Activated CD8-positive, alpha-beta T cell treated with anti-CD3 and anti-CD28 coated beads for 36 hours (primary cell): ENCODE data around the gene PSMD8. TPM values are rescaled to one million over a fixed set of nuclear protein-coding genes. Genes with fewer than 3 reads are reported as not detected.
A peak's percentile ranks its signal among the peaks of the same experiment; 100 is the strongest.
"Not testable (repeated sequence)": the region's sequence is repeated elsewhere in the genome, so short reads cannot be mapped to it uniquely, and the experiment has no call there.

Experiments
- ATAC-seq: fragments of 200-7000 bp; cut with Tn5 transposase; one replicate; pipeline ENCODE4 v1.10.0; 2021; ENCODE audit warnings: mild to moderate bottlenecking, moderate library complexity
- CTCF ChIA-PET: fragments of 350-600 bp; sonication (Branson Sonifier 250); formaldehyde crosslinking; loops from one replicate; lab custom pipeline; 2021; ENCODE audit warnings: antibody characterized with exemption; lab: Charles Lee
- POLR2A ChIA-PET: fragments of 350-600 bp; sonication (Branson Sonifier 250); formaldehyde crosslinking; loops from one replicate; lab custom pipeline; 2021; ENCODE audit warnings: antibody characterized with exemption; lab: Charles Lee
- DNase-seq: peaks from one replicate; pipeline ENCODE4 v3.0.0-alpha.2; 2020
- H3K27ac Mint-ChIP-seq: one replicate; pipeline ENCODE4 v1.8.0; 2021; ENCODE audit warnings: mild to moderate bottlenecking, mixed read lengths
- H3K27me3 Mint-ChIP-seq: one replicate; pipeline ENCODE4 v1.8.0; 2021; ENCODE audit warnings: mixed read lengths
- H3K36me3 Mint-ChIP-seq: one replicate; pipeline ENCODE4 v1.8.0; 2021; ENCODE audit warnings: low read depth, mixed read lengths
- H3K4me1 Mint-ChIP-seq: one replicate; pipeline ENCODE4 v1.8.0; 2021; ENCODE audit warnings: low read depth, mixed read lengths
- H3K4me3 Mint-ChIP-seq: one replicate; pipeline ENCODE4 v1.8.0; 2021; ENCODE audit warnings: mild to moderate bottlenecking, moderate library complexity, mixed read lengths
- H3K9me3 Mint-ChIP-seq: one replicate; pipeline ENCODE4 v1.8.0; 2021; ENCODE audit warnings: mixed read lengths
- CTCF ChIP-seq: fragments of 200-600 bp; IDR thresholded peaks from one replicate; pipeline ENCODE4 v1.8.0; 2022; ENCODE audit warnings: antibody characterized with exemption, mild to moderate bottlenecking
- intact Hi-C: fragments of 100-400 bp; cut with micrococcal nuclease; formaldehyde crosslinking; loops from one replicate; pipeline ENCODE4 v1.10.0; 2022
- total RNA-seq, 2 experiments: library from RNA; stranded (reverse); gene quantifications; one replicate each; pipeline ENCODE4 v1.2.3, GENCODE V29; 2021

Gene PSMD8
- total RNA-seq, 2 experiments from 2014 or later: 178 to 191 TPM

GRCh38 chr19:38360839-38361631 is 13.3 kb upstream of the PSMD8 start:
- no peaks in the 10 kb centered on the region for H3K36me3 Mint-ChIP-seq
- intact Hi-C loops: no loop called here
- CTCF ChIA-PET: interaction anchor here (1.1 to 2.3 kb wide), 6 partner anchors 13 to 117 kb away, joined by 3 to 7 read pairs (median 4); partner anchors contain the start of genes FAM98C and PSMD8
- H3K4me1 Mint-ChIP-seq: peaks cover 10% of the 10 kb centered on the region
- no peaks in the 10 kb centered on the region for H3K9me3 Mint-ChIP-seq
- H3K27ac Mint-ChIP-seq: no peak overlapping the region
- H3K27me3 Mint-ChIP-seq: peaks cover 22% of the 10 kb centered on the region
- H3K4me3 Mint-ChIP-seq: peak overlapping the region; percentile 78
- no peak for DNase-seq
- TF ChIP-seq CTCF: no peak
- POLR2A ChIA-PET: interaction anchor here (2.9 kb wide), 1 partner anchor 13 kb away, joined by 13 read pairs; the partner anchor contains the start of gene PSMD8
- ATAC-seq: no peak

GRCh38 chr19:38361633-38362075 is 12.7 kb upstream of the PSMD8 start:
- DNase-seq (peak; percentile 76), ATAC-seq (peak; percentile 78)
- Mint-ChIP-seq H3K9me3 (no peaks in the 10 kb centered on the region), H3K4me1 (peaks cover 10% of the 10 kb centered on the region), H3K36me3 (no peaks in the 10 kb centered on the region), H3K27ac (no peak overlapping the region), H3K27me3 (peaks cover 25% of the 10 kb centered on the region), H3K4me3 (peak overlapping the region; percentile 78)
- POLR2A ChIA-PET: interaction anchor here (2.9 kb wide), 1 partner anchor 12 kb away, joined by 13 read pairs; the partner anchor contains the start of gene PSMD8
- intact Hi-C loops: no loop called here
- peak; percentile 26 for TF ChIP-seq CTCF
- CTCF ChIA-PET: interaction anchor here (0.7 to 2.3 kb wide), 4 partner anchors 12 to 118 kb away, joined by 3 to 7 read pairs (median 4); partner anchors contain the start of genes CATSPERG, FAM98C and PSMD8

- ATAC-seq: peak; percentile 80
- intact Hi-C loops: no loop called here
- H3K27me3 Mint-ChIP-seq: peaks cover 25% of the 10 kb centered on the region
- ChIA-PET POLR2A (interaction anchor here (2.9 kb wide), 1 partner anchor 12 kb away, joined by 13 read pairs; the partner anchor contains the start of gene PSMD8), CTCF (interaction anchor here (0.7 to 2.3 kb wide), 4 partner anchors 11 to 118 kb away, joined by 3 to 7 read pairs (median 4); partner anchors contain the start of genes CATSPERG, FAM98C and PSMD8)
- no peaks in the 10 kb centered on the region for H3K36me3 Mint-ChIP-seq
- TF ChIP-seq CTCF: peak; percentile 4
- peaks cover 10% of the 10 kb centered on the region for H3K4me1 Mint-ChIP-seq
- H3K27ac Mint-ChIP-seq: no peak overlapping the region
- peak overlapping the region; percentile 78 for H3K4me3 Mint-ChIP-seq
- peak; percentile 93 for DNase-seq
- no peaks in the 10 kb centered on the region for H3K9me3 Mint-ChIP-seq
Measured at GRCh38 chr19:38362076-38362945, 12.1 kb upstream of the PSMD8 start.

- H3K27ac Mint-ChIP-seq, intact Hi-C loops, DNase-seq, ATAC-seq, H3K9me3 Mint-ChIP-seq, H3K36me3 Mint-ChIP-seq: not testable (repeated sequence)
- peaks cover 24% of the 10 kb centered on the region for H3K27me3 Mint-ChIP-seq
- H3K4me1 Mint-ChIP-seq: peaks cover 10% of the 10 kb centered on the region
- CTCF ChIA-PET: interaction anchor here (1.2 to 2.3 kb wide), 2 partner anchors 10 to 119 kb away, joined by 5 to 7 read pairs; partner anchors contain the start of gene PSMD8
- peak overlapping the region; percentile 78 for H3K4me3 Mint-ChIP-seq
- POLR2A ChIA-PET: interaction anchor here (2.9 kb wide), 1 partner anchor 11 kb away, joined by 13 read pairs; the partner anchor contains the start of gene PSMD8
Measured at GRCh38 chr19:38362946-38363688, 11.3 kb upstream of the PSMD8 start.
